ENCODE measurements around the gene TENT4A. TPM values are rescaled to one million over a fixed set of nuclear protein-coding genes. Genes with fewer than 3 reads are reported as not detected.

Gene TENT4A
- total RNA-seq, 1 donor from 2014 or later = 7.8 TPM

- no peak for DNase-seq
Observed at GRCh38 chr5:6700685-6701355, 12.4 kb upstream of the TENT4A start.

- no peak for DNase-seq
Observed at GRCh38 chr5:6701491-6701890, 11.7 kb upstream of the TENT4A start.

- no peak for DNase-seq
Observed at GRCh38 chr5:6702633-6703032, 10.6 kb upstream of the TENT4A start.

GRCh38 chr5:6703806-6704205 lies 9.4 kb upstream of the TENT4A start:
- DNase-seq = no peak

GRCh38 chr5:6704361-6704851 lies 8.8 kb upstream of the TENT4A start:
- DNase-seq = peak; percentile 73

GRCh38 chr5:6705088-6705487 lies 8.1 kb upstream of the TENT4A start:
- DNase-seq = peak; percentile 39

GRCh38 chr5:6705959-6706358 lies 7.3 kb upstream of the TENT4A start:
- DNase-seq = no peak

GRCh38 chr5:6707852-6708251 lies 5.4 kb upstream of the TENT4A start:
- DNase-seq = no peak

- no peak for DNase-seq
Observed at GRCh38 chr5:6708814-6709213, 4.4 kb upstream of the TENT4A start.

GRCh38 chr5:6710070-6710469 lies 3.2 kb upstream of the TENT4A start:
- no peak for DNase-seq

- DNase-seq = no peak
Observed at GRCh38 chr5:6710551-6711318, 2.5 kb upstream of the TENT4A start.

GRCh38 chr5:6711409-6712141 lies 1.7 kb upstream of the TENT4A start:
- DNase-seq = no peak

GRCh38 chr5:6712142-6712576 lies 1.1 kb upstream of the TENT4A start:
- peak; percentile 67 for DNase-seq

- peak; percentile 98 for DNase-seq
Observed at GRCh38 chr5:6712577-6713273, 507 bp upstream of the TENT4A start.

GRCh38 chr5:6714226-6715041 lies 1.2 kb downstream of the TENT4A start:
- peak; percentile 25 for DNase-seq

- DNase-seq = no peak
Observed at GRCh38 chr5:6715271-6715670, 2.0 kb downstream of the TENT4A start.

- no peak for DNase-seq
Observed at GRCh38 chr5:6715758-6716628, 2.8 kb downstream of the TENT4A start.

- no peak for DNase-seq
Observed at GRCh38 chr5:6716629-6717149, 3.5 kb downstream of the TENT4A start.

GRCh38 chr5:6717247-6717646 lies 4.0 kb downstream of the TENT4A start:
- no peak for DNase-seq

GRCh38 chr5:6717687-6718086 lies 4.5 kb downstream of the TENT4A start:
- no peak for DNase-seq
